CD4-positive, alpha-beta T cell (primary cell): ENCODE measurements around the gene GSAP. TPM values are rescaled to one million over a fixed set of nuclear protein-coding genes. Genes with fewer than 3 reads are reported as not detected.
"Not testable (repeated sequence)": the region's sequence is repeated elsewhere in the genome, so short reads cannot be mapped to it uniquely, and the experiment has no call there.

Experiments
- ATAC-seq: fragments of 200-7000 bp; cut with Tn5 transposase; one replicate; pipeline ENCODE4 v1.10.0; 2022; ENCODE audit warnings: mild to moderate bottlenecking; ENCODE audit not compliant: poor library complexity
- CTCF ChIA-PET: fragments of 350-600 bp; sonication (Branson Sonifier 250); formaldehyde crosslinking; loops from one replicate; lab custom pipeline; 2021; ENCODE audit warnings: antibody characterized with exemption, inconsistent platforms; lab: Charles Lee
- POLR2A ChIA-PET: fragments of 350-600 bp; sonication (Branson Sonifier 250); formaldehyde crosslinking; loops from one replicate; lab custom pipeline; 2021; ENCODE audit warnings: antibody characterized with exemption, inconsistent platforms; lab: Charles Lee
- DNase-seq, 14 experiments: peaks; one replicate each; pipeline ENCODE4 v3.0.0-alpha.2; 2013 to 2020; ENCODE audit warnings: mixed read lengths in 2 of 14
- H3K27ac ChIP-seq, 2 donors: one replicate each; pipeline versions ENCODE4 v1.5.1 to v1.7.0; 2013; ENCODE audit warnings: low read length in 2 of 2, low read depth in 1 of 2, mild to moderate bottlenecking in 1 of 2
- H3K27me3 ChIP-seq, 2 experiments: 1 replicate in 1 of 2; 2 replicates in 1 of 2; pipeline versions ENCODE4 v1.6.1 to v1.7.0; 2013; ENCODE audit warnings: low read length in 2 of 2, control low read depth in 1 of 2, mild to moderate bottlenecking in 1 of 2, moderate library complexity in 1 of 2; ENCODE audit not compliant: insufficient read depth in 2 of 2, control insufficient read depth in 1 of 2
- H3K36me3 ChIP-seq: one replicate; pipeline ENCODE4 v1.6.1; 2013; ENCODE audit warnings: low read length, control low read depth; ENCODE audit not compliant: insufficient read depth
- H3K4me1 ChIP-seq: one replicate; pipeline ENCODE4 v1.6.1; 2013; ENCODE audit warnings: low read length, control low read depth; ENCODE audit not compliant: insufficient read depth
- H3K4me3 ChIP-seq: one replicate; pipeline ENCODE4 v1.5.1; 2013; ENCODE audit warnings: mild to moderate bottlenecking, low read length, moderate library complexity
- H3K9me3 ChIP-seq, 2 experiments: 1 replicate in 1 of 2; 2 replicates in 1 of 2; pipeline versions ENCODE4 v1.6.1 to v1.7.0; 2013; ENCODE audit warnings: low read length in 2 of 2, mild to moderate bottlenecking in 2 of 2, control low read depth in 1 of 2, moderate library complexity in 1 of 2; ENCODE audit not compliant: control insufficient read depth in 1 of 2, insufficient read depth in 1 of 2
- H3K27ac Mint-ChIP-seq: one replicate; pipeline ENCODE4 v1.8.0; 2020; ENCODE audit warnings: mixed read lengths
- H3K27me3 Mint-ChIP-seq: one replicate; pipeline ENCODE4 v1.8.0; 2021; ENCODE audit warnings: mixed read lengths
- H3K36me3 Mint-ChIP-seq: one replicate; pipeline ENCODE4 v1.8.0; 2021; ENCODE audit warnings: low read depth, mixed read lengths
- H3K4me1 Mint-ChIP-seq: one replicate; pipeline ENCODE4 v1.8.0; 2021; ENCODE audit warnings: low read depth, mixed read lengths
- H3K4me3 Mint-ChIP-seq: one replicate; pipeline ENCODE4 v1.8.0; 2020; ENCODE audit warnings: mild to moderate bottlenecking, mixed read lengths
- H3K9me3 Mint-ChIP-seq: one replicate; pipeline ENCODE4 v1.8.0; 2020; ENCODE audit warnings: mixed read lengths
- intact Hi-C, 2 experiments: fragments of 100-400 bp; cut with DNase I in 1 of 2; cut with micrococcal nuclease in 1 of 2; formaldehyde crosslinking; loops; one replicate each; pipeline versions ENCODE4 v1.15.1 to v1.9.0; 2023 to 2025; cut with DNase I, micrococcal nuclease
- total RNA-seq, 174 experiments: library from RNA in 2 of 174; stranded (reverse) in 2 of 174; gene quantifications; one replicate each; pipeline ENCODE4 v1.2.3 and lab custom pipeline; 2021 to 2026
- TF ChIP-seq, protein P1 (sequence below): fragments of 200-600 bp; IDR thresholded peaks from one replicate; pipeline ENCODE4 v1.8.0; 2022; ENCODE audit warnings: antibody characterized with exemption, mild to moderate bottlenecking

Gene GSAP
- total RNA-seq, 2 experiments from 2014 or later: 19.1 to 19.5 TPM

DNA sequence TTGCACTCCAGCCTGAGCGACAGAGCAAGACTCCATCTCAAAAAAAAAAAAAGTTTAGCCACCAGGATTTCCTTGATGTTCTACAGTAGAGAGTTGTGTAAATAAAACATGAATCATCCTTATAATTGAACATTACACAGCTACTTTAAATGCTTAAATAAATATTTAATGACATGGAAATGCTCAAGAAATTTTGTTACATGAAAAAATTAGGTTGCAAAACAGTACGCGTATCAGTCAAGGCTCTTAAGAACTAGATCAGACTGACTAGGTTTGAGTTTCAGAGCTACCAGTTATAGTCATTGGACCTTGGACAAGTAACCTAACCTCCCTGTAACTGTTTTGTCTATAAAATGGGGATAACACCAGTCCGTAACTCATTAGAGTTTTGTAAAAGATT is 38.7 kb upstream of the GSAP start:
- Mint-ChIP-seq H3K4me1 (no peaks in the 10 kb centered on the region), H3K9me3 (no peaks in the 10 kb centered on the region), H3K27me3 (no peaks in the 10 kb centered on the region), H3K27ac (no peak overlapping the region), H3K4me3 (no peak overlapping the region), H3K36me3 (no peaks in the 10 kb centered on the region)
- Histone ChIP-seq H3K27ac (no peak overlapping the region), H3K4me3 (no peak overlapping the region), H3K4me1 (no peaks in the 10 kb centered on the region), H3K36me3 (no peaks in the 10 kb centered on the region), H3K27me3 (no peaks in the 10 kb centered on the region), H3K9me3 (no peaks in the 10 kb centered on the region)
- TF ChIP-seq, protein P1, sequence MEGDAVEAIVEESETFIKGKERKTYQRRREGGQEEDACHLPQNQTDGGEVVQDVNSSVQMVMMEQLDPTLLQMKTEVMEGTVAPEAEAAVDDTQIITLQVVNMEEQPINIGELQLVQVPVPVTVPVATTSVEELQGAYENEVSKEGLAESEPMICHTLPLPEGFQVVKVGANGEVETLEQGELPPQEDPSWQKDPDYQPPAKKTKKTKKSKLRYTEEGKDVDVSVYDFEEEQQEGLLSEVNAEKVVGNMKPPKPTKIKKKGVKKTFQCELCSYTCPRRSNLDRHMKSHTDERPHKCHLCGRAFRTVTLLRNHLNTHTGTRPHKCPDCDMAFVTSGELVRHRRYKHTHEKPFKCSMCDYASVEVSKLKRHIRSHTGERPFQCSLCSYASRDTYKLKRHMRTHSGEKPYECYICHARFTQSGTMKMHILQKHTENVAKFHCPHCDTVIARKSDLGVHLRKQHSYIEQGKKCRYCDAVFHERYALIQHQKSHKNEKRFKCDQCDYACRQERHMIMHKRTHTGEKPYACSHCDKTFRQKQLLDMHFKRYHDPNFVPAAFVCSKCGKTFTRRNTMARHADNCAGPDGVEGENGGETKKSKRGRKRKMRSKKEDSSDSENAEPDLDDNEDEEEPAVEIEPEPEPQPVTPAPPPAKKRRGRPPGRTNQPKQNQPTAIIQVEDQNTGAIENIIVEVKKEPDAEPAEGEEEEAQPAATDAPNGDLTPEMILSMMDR: no peak
- no peak for ATAC-seq
- ChIA-PET POLR2A (no interaction called here), CTCF (no interaction called here)
- DNase-seq: no peak
- intact Hi-C loops: no loop called here

DNA sequence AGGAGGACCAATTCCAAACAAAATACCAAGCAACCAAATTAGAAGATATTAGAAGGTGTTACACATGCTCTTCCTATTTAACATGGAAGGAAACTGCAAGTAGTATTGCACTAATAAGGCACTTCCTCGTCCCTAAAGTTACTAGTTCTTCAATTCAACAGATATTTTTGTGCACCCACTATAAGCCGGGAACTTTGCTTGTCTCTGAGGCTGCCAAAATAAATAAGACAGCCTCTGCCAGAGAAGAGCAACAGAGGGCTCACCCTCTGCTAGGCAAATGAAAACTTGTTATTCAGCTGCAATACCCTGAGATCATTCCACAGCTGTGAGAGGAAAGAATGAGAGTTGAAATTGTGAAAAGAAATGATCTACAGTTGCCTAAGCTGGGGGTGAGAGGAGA is 37.4 kb upstream of the GSAP start:
- TF ChIP-seq, protein P1: no peak
- no peak overlapping the region for H3K27ac ChIP-seq
- Mint-ChIP-seq H3K27me3 (no peaks in the 10 kb centered on the region), H3K4me1 (no peaks in the 10 kb centered on the region), H3K27ac (no peak overlapping the region), H3K4me3 (no peak overlapping the region), H3K9me3 (no peaks in the 10 kb centered on the region), H3K36me3 (no peaks in the 10 kb centered on the region)
- ChIA-PET CTCF (interaction anchor here (1.2 kb wide), 1 partner anchor 19 kb away, joined by 3 read pairs; no protein-coding TSS in a partner anchor), POLR2A (no interaction called here)
- ATAC-seq (no peak), DNase-seq (no peak)
- H3K9me3 ChIP-seq: no peaks in the 10 kb centered on the region
- no peaks in the 10 kb centered on the region for H3K36me3 ChIP-seq
- intact Hi-C loops: no loop called here
- no peaks in the 10 kb centered on the region for H3K27me3 ChIP-seq
- no peaks in the 10 kb centered on the region for H3K4me1 ChIP-seq
- H3K4me3 ChIP-seq: no peak overlapping the region

DNA sequence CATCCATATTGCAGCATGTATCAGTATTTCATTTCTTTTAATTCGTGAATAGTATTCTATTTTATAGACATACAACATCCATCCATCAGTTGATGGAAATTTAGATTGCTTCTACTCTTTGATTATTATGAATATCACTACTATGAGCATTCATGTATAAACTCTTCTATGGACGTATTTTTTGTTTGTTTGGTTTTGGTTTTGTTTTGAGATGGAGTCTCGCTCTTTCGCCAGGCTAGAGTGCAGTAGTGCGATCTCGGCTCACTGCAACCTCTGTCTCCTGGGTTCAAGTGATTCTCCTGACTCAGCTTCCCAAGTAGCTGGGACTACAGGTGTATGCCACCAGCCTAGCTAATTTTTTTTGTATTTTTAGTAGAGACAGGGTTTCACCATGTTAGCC is 35.8 kb upstream of the GSAP start:
- intact Hi-C loops, H3K27ac ChIP-seq, H3K27me3 Mint-ChIP-seq, DNase-seq, H3K4me1 ChIP-seq, H3K9me3 ChIP-seq, H3K27ac Mint-ChIP-seq, H3K36me3 Mint-ChIP-seq, H3K4me3 Mint-ChIP-seq, H3K36me3 ChIP-seq, H3K9me3 Mint-ChIP-seq, POLR2A ChIA-PET, ATAC-seq, H3K4me3 ChIP-seq, CTCF ChIA-PET, H3K27me3 ChIP-seq: not testable (repeated sequence)
- peaks cover 10% of the 10 kb centered on the region for H3K4me1 Mint-ChIP-seq

DNA sequence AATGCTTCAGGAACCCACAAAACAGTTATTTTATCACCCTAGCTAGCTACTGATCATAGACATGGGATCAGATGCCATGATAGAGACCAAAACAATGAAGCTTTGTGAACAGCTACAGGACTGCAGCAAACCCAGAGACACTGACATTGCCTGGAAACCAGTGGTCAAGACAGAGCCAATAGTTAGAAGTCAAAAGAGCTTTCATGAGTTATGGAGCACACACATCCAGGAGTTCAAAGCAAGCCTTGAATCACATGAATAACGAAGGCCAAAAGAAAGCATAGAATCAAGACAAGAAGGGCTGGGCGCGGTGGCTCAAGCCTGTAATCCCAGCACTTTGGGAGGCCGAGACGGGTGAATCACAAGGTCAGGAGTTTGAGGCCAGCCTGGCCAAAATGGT is 34.5 kb upstream of the GSAP start:
- H3K9me3 Mint-ChIP-seq: no peaks in the 10 kb centered on the region
- Histone ChIP-seq H3K36me3 (no peaks in the 10 kb centered on the region), H3K27ac (no peak overlapping the region), H3K4me1 (no peaks in the 10 kb centered on the region), H3K27me3 (no peaks in the 10 kb centered on the region), H3K4me3 (no peak overlapping the region), H3K9me3 (no peaks in the 10 kb centered on the region)
- CTCF ChIA-PET: interaction anchor here (0.5 kb wide), 1 partner anchor 131 kb away, joined by 3 read pairs; no protein-coding TSS in a partner anchor
- no peaks in the 10 kb centered on the region for H3K36me3 Mint-ChIP-seq
- no peak overlapping the region for H3K4me3 Mint-ChIP-seq
- ATAC-seq: no peak
- intact Hi-C loops: no loop called here
- no peak for DNase-seq
- TF ChIP-seq, protein P1: no peak
- POLR2A ChIA-PET: interaction anchor here (1.2 kb wide), 2 partner anchors 12 to 35 kb away, joined by 3 read pairs; partner anchors contain the start of gene GSAP
- no peak overlapping the region for H3K27ac Mint-ChIP-seq
- H3K27me3 Mint-ChIP-seq: no peaks in the 10 kb centered on the region
- peaks cover 11% of the 10 kb centered on the region for H3K4me1 Mint-ChIP-seq
